OCI-LY1 (cell line): ENCODE measurements around the gene ATP6V0A1.

Source experiments
- H2AFZ ChIP-seq: fragments of 200-600 bp; sonication (generic), shearing (Covaris generic); 2 replicates; pipeline ENCODE4 v1.6.0; 2014; ENCODE audit warnings: antibody characterized with exemption, mild to moderate bottlenecking, low read length
- H3F3A ChIP-seq: fragments of 200-600 bp; sonication (generic), shearing (Covaris generic); 2 replicates; pipeline ENCODE4 v1.6.0; 2014; ENCODE audit warnings: mild to moderate bottlenecking, antibody characterized with exemption, low read length, moderate library complexity; ENCODE audit not compliant: insufficient read depth
- H3K27ac ChIP-seq: fragments of 200-600 bp; sonication (generic); 2 replicates; pipeline ENCODE4 v1.5.1; 2014; ENCODE audit warnings: low read length, mixed run types, mild to moderate bottlenecking, low read depth; ENCODE audit not compliant: poor library complexity, severe bottlenecking
- H3K27me3 ChIP-seq: fragments of 200-600 bp; sonication (generic); 2 replicates; pipeline ENCODE4 v1.6.0; 2014; ENCODE audit warnings: antibody characterized with exemption, mild to moderate bottlenecking, low read length, moderate library complexity; ENCODE audit not compliant: insufficient read depth
- H3K36me3 ChIP-seq: fragments of 200-600 bp; sonication (generic); 2 replicates; pipeline ENCODE4 v1.6.1; 2014; ENCODE audit warnings: mild to moderate bottlenecking, antibody characterized with exemption, low read length, moderate library complexity, mixed read lengths; ENCODE audit not compliant: insufficient read depth
- H3K4me1 ChIP-seq: fragments of 200-600 bp; sonication (generic); 2 replicates; pipeline ENCODE4 v1.5.1; 2014; ENCODE audit warnings: mild to moderate bottlenecking, low read length, moderate library complexity; ENCODE audit not compliant: insufficient read depth, severe bottlenecking
- H3K4me2 ChIP-seq: fragments of 200-600 bp; sonication (generic), shearing (Covaris generic); 2 replicates; pipeline ENCODE4 v1.6.1; 2014; ENCODE audit warnings: low read length
- H3K4me3 ChIP-seq: fragments of 200-600 bp; sonication (generic); 2 replicates; pipeline ENCODE4 v1.5.1; 2014; ENCODE audit warnings: low read length, low read depth, mild to moderate bottlenecking, mixed read lengths; ENCODE audit not compliant: poor library complexity, severe bottlenecking
- H3K79me2 ChIP-seq: fragments of 200-600 bp; shearing (Covaris generic); 2 replicates; pipeline ENCODE4 v1.6.1; 2016; ENCODE audit warnings: mixed run types, low read length, mixed read lengths; ENCODE audit not compliant: insufficient read depth
- H3K9ac ChIP-seq: fragments of 200-600 bp; sonication (generic), shearing (Covaris generic); 2 replicates; pipeline ENCODE4 v1.6.1; 2014; ENCODE audit warnings: mild to moderate bottlenecking, low read length, mixed read lengths
- H3K9me2 ChIP-seq: fragments of 200-600 bp; sonication (generic), shearing (Covaris generic); 2 replicates; pipeline ENCODE4 v1.6.1; 2014; ENCODE audit warnings: low read depth, mild to moderate bottlenecking, low read length, mixed read lengths
- H3K9me3 ChIP-seq: fragments of 200-600 bp; shearing (Covaris generic); 2 replicates; pipeline ENCODE4 v1.6.1; 2014; ENCODE audit warnings: low read length, mixed read lengths
- H4K20me1 ChIP-seq: fragments of 200-600 bp; sonication (generic), shearing (Covaris generic); 2 replicates; pipeline ENCODE4 v1.6.0; 2016; ENCODE audit warnings: mild to moderate bottlenecking, low read length; ENCODE audit not compliant: insufficient read depth
- EZH2 ChIP-seq: fragments of 200-600 bp; sonication (generic), shearing (Covaris generic); IDR thresholded peaks from 2 replicates; pipeline ENCODE4 v1.8.0; 2017; ENCODE audit warnings: borderline replicate concordance, mixed run types, mild to moderate bottlenecking, antibody characterized with exemption, low read length, moderate library complexity, mixed read lengths
- TF ChIP-seq, protein P1 (sequence below): fragments of 200-600 bp; sonication (generic), shearing (Covaris generic); IDR thresholded peaks from 2 replicates; pipeline ENCODE4 v1.5.1; 2017; ENCODE audit warnings: mild to moderate bottlenecking, antibody characterized with exemption, low read length, moderate library complexity, mixed read lengths

The ATP6V0A1 gene

GRCh38 chr17:42568341-42569111, 109.8 kb downstream of the ATP6V0A1 start:
- H3K27me3 ChIP-seq: no peaks in the 10 kb centered on the region
- no peaks in the 10 kb centered on the region for H3K9me2 ChIP-seq
- H3K36me3 ChIP-seq: peaks cover 81% of the 10 kb centered on the region
- H3K4me2 ChIP-seq: peak overlapping the region; percentile 26
- no peak overlapping the region for H3K9ac ChIP-seq
- no peak overlapping the region for H2AFZ ChIP-seq
- peak overlapping the region; percentile 76 for H3K4me3 ChIP-seq
- TF ChIP-seq, protein P1, sequence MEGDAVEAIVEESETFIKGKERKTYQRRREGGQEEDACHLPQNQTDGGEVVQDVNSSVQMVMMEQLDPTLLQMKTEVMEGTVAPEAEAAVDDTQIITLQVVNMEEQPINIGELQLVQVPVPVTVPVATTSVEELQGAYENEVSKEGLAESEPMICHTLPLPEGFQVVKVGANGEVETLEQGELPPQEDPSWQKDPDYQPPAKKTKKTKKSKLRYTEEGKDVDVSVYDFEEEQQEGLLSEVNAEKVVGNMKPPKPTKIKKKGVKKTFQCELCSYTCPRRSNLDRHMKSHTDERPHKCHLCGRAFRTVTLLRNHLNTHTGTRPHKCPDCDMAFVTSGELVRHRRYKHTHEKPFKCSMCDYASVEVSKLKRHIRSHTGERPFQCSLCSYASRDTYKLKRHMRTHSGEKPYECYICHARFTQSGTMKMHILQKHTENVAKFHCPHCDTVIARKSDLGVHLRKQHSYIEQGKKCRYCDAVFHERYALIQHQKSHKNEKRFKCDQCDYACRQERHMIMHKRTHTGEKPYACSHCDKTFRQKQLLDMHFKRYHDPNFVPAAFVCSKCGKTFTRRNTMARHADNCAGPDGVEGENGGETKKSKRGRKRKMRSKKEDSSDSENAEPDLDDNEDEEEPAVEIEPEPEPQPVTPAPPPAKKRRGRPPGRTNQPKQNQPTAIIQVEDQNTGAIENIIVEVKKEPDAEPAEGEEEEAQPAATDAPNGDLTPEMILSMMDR: no peak
- no peak for TF ChIP-seq EZH2
- H3K9me3 ChIP-seq: no peaks in the 10 kb centered on the region
- no peaks in the 10 kb centered on the region for H3K79me2 ChIP-seq
- H3K27ac ChIP-seq: no peak overlapping the region
- no peaks in the 10 kb centered on the region; the same call in 1 of the 2 replicates for H3F3A ChIP-seq
- peaks cover 25% of the 10 kb centered on the region for H3K4me1 ChIP-seq
- no peaks in the 10 kb centered on the region for H4K20me1 ChIP-seq

GRCh38 chr17:42571435-42572225, 113.0 kb downstream of the ATP6V0A1 start:
- Histone ChIP-seq H3K27ac (no peak overlapping the region), H4K20me1 (no peaks in the 10 kb centered on the region), H3K4me3 (no peak overlapping the region), H3F3A (no peaks in the 10 kb centered on the region; the same call in 1 of the 2 replicates), H3K27me3 (no peaks in the 10 kb centered on the region), H3K9ac (no peak overlapping the region), H3K79me2 (no peaks in the 10 kb centered on the region), H3K36me3 (peaks cover 74% of the 10 kb centered on the region), H3K9me3 (no peaks in the 10 kb centered on the region), H2AFZ (no peak overlapping the region), H3K4me1 (peaks cover 22% of the 10 kb centered on the region), H3K4me2 (no peak overlapping the region), H3K9me2 (no peaks in the 10 kb centered on the region)
- TF ChIP-seq, protein P1: no peak
- TF ChIP-seq EZH2: no peak
